Inferior parietal cortex (tissue), 1 donor: Measurements from ENCODE around the gene KRT40.

Source experiments
- DNase-seq: peaks from one replicate; pipeline ENCODE4 v3.0.0-alpha.2; 2016; ENCODE audit errors: extremely low spot score

KRT40 gene

DNA sequence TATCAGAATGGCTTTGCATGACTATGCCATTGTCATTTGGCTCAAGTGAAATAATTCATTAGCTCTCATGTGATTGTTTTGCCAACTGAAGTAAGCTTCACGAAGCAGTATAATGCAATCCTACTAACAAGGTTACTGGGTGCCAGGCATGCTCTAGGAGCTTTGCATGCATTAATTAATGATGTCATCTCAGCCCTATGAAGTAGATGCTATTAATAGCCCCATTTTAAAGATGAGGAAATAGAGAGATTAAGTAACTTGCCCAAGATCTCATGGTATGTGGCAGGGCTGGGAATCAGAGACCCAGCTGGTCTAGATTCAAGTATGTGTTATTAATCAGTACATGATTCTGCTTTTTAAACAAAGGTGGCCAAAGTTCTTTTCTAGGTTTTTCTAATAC, 31.5 kb downstream of the KRT40 start:
- no peak for DNase-seq

GRCh38 chr17:40952154-40952553, 32.0 kb downstream of the KRT40 start:
- DNase-seq, result no peak

DNA sequence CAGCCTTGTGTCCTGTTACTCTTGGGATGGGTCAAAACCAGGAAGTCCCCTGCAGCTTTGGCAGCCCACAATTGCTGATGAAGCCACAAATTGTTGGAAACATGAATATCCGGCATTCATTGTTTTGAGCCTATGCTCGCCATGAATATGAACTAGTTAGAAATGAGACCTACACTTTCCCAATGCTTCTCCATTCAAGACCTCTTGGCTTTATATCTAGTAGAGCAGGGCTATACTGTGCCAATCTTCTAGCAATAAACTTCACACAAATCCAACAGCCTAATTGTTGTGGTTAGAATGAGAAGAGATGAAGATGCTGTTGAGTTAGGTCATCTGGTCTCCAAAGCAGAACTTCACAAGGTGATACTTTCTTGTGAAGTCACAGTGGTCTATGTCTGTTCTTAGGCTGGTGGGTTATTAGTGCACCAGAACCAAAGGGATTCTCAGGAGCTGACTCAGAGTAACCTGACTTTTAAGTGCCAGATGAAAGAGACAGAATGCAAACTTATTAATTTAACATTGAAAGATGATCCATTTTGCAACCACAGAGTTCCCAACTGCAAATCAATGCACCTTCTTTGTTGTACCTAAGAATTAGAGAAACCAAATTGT, 33.0 kb downstream of the KRT40 start:
- no peak for DNase-seq

GRCh38 chr17:40950176-40950575, 34.0 kb downstream of the KRT40 start:
- no peak for DNase-seq

DNA sequence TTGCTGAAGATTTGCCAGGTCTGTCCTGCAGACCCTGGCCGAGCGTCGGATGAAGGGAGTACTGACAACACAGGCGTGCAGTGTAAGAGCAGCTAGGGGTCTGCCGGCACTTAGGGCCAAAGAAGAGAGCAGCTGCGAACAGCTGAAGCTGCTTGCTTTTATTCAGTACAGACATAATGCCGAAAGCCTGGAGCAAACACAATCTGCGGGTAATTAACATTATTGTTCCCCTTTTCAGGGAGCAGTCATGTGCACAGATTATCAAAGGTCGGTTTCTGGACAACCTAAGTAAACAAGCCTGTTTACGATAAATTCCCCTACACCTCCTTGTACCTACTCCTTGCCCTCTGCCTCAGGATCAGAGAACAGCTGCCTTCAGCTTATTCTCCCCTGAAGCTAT, 34.7 kb downstream of the KRT40 start:
- DNase-seq, result no peak

DNA sequence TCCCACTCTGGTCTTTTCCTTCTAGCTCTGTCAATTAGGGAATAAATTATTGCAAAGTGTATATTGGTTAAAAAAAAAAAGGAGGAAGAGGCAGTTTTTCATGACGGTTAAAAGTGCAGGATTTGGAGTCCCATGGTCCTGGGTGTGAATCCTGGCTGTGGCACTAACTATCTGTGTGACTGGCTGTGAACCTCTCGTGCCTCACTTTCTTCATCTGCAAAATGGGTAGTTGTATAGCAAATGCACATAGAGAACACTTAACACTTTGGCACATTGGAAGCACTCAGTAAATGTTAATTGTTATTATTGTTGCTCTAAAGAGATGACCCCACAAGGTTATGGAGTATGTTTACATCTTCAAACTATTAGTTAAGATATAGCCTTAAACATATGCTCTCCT, 36.2 kb downstream of the KRT40 start:
- no peak for DNase-seq

DNA sequence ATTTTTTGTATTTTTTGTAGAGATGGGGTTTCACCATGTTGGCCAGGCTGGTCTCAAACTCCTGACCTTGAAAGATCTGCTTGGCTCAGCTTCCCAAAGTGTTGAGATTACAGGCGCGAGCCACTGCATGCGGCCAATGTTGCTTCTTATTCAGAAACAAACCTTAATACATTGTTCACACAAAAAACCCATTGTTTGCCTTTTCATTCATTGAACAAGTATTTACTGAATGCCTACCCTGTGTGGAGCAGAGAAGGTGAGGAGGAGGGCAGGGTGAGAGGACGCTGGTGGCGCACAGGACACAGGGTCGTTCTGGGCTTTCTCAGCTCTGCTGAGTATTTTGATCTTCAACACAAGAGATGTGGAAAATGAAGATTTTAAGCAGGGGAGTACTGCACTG, 38.7 kb downstream of the KRT40 start:
- DNase-seq, result no peak

DNA sequence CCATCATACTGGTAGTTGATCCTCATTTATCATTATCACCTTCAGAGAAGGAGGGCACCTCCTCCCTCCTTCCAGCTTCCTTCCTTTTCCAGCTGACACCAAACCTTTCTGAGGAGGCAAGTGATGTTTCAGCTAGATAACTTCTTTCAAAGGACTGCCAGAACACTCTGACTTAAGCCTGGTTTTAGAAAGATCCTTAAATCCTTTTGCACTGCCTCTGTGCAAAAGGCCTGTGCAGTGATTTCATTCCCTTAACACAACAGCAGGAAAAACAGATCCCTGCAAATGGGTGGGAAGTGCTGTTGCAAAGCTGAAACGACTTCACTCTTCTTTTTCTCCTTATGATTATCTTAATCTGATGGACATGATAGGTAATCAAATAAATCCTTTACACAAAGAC, 39.6 kb downstream of the KRT40 start:
- no peak for DNase-seq

GRCh38 chr17:40942553-40942952, 41.6 kb downstream of the KRT40 start:
- no peak for DNase-seq

DNA sequence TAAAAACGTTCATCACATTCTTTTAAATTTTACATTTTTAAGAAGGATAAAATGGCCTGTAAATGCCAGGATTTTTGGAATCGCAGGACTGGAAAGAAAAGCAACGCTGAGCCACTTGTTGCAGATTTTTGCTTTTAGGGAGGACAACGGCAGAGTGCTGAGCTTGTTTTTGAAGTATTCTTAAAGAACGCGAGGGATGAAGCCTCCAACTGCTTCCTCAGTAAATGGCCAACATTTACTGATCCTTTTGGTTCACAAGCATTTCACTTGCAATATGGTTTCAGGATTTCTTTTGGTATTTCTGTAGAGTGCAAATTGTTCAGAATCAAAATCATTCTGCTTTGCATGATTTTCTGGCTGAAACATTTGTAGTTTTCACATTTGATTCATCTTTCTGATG, 43.9 kb downstream of the KRT40 start:
- DNase-seq, result no peak

DNA sequence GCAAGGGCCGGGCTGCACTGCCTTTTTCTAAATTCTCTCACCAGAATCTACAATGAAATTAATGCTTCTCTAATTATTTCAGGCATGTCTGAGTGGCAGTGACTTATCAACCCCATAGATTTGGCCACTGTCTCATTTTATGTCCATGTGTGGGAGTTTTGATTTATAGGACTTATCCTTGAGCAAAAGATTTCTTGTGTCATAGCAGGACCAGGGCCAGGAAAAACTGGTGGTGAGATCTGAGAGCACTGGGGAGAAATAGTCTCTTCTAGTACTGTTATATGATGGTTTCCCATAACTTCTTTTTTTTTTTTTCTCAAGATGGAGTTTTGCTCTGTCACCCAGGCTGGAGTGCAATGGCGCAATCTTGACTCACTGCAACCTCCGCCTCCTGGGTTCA, 45.1 kb downstream of the KRT40 start:
- no peak for DNase-seq

- no peak for DNase-seq
Measured at GRCh38 chr17:40937384-40937819, 46.7 kb downstream of the KRT40 start, which contains the start of gene KRT23. KRT23 (minus strand) TSS chr17:40937646; CDS start chr17:40936603, 1,043 bp downstream.

GRCh38 chr17:40936976-40937375, 47.1 kb downstream of the KRT40 start:
- DNase-seq, result no peak

GRCh38 chr17:40936437-40936971, 47.6 kb downstream of the KRT40 start:
- no peak for DNase-seq

DNA sequence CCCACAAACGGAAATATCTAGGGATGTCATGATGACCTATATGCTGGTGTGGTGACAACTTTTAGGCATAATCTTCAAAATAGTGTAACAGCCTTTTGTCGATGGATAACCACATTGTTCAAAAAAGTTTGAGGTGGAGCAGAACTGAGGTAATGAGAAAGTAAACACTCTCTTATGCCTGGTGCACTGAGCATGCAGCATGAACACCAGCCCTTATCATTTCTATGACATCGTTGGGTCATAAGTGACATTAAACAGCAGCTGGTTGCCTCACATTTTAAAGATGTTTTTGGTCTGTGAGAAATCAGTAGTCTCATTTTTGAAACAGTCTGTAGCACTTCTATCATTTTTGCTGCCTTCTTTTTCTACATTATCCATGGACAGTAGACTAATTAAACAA, 48.5 kb downstream of the KRT40 start:
- no peak for DNase-seq

GRCh38 chr17:40932608-40933007, 51.5 kb downstream of the KRT40 start:
- DNase-seq, result no peak

DNA sequence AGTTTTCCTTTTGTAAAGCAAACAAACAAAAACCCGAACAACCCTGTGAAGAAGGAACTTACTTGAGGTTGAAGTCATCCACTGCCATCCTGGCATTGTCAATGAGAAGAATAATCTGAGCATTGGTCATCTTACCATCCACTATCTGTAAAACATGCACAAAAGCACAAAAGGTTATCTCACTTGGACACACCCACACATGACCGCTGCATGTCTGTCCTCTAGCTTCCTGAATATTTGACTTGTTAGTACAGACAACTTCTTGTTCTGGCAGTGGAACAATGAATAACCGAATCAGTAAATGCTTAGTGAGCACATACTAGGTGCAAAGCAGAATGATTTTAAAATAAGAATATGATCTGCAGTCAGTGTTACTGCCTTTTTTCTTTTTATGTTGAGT, 52.8 kb downstream of the KRT40 start:
- no peak for DNase-seq
